ENCODE results near the gene PPP4R2.

DNA sequence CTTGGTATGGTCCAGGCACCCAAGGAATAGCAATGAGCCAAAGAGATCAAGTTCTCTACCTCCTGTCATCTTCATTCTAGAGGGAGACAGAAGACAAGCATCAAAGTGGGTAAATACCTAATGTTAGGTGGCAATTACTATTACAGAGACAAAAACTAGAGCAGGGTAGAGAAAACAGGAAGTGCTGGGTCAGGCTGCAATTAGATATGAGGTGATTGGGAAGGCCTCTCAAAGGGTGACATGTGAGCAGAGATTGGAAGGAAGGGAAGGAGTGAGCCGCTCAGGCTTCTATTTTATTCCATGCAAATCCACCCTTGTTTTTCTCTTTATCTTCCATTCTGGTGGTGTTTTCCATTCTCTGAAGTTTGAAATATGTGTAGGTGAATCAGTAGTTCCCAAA lies 102.3 kb downstream of the PPP4R2 start:
- TF ChIP-seq, protein P1, sequence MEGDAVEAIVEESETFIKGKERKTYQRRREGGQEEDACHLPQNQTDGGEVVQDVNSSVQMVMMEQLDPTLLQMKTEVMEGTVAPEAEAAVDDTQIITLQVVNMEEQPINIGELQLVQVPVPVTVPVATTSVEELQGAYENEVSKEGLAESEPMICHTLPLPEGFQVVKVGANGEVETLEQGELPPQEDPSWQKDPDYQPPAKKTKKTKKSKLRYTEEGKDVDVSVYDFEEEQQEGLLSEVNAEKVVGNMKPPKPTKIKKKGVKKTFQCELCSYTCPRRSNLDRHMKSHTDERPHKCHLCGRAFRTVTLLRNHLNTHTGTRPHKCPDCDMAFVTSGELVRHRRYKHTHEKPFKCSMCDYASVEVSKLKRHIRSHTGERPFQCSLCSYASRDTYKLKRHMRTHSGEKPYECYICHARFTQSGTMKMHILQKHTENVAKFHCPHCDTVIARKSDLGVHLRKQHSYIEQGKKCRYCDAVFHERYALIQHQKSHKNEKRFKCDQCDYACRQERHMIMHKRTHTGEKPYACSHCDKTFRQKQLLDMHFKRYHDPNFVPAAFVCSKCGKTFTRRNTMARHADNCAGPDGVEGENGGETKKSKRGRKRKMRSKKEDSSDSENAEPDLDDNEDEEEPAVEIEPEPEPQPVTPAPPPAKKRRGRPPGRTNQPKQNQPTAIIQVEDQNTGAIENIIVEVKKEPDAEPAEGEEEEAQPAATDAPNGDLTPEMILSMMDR (IDR thresholded peaks at IDR 0.05; ENCODE audit: poor library complexity) = no peak
- TF ChIP-seq EZH2phosphoT487 (IDR thresholded peaks at IDR 0.05; ENCODE audit: low read depth, severe bottlenecking, unreplicated experiment) = no peak

All from hepatocyte (in vitro differentiated cells).